Epithelial cell of esophagus (primary cell): ENCODE results near the gene RASL10B.
A peak's percentile ranks its signal among the peaks of the same experiment; 100 is the strongest.

Source experiments
- DNase-seq: peaks from one replicate; pipeline ENCODE4 v3.0.0; 2010; ENCODE audit warnings: low read depth
- H3K4me3 ChIP-seq: 2 replicates; pipeline ENCODE4 v1.5.1; 2011; ENCODE audit warnings: mild to moderate bottlenecking, low read length, control low read depth
- TF ChIP-seq, protein P1 (sequence below): IDR thresholded peaks from 2 replicates; pipeline ENCODE4 v1.5.1; 2011; ENCODE audit warnings: low read depth, mild to moderate bottlenecking, low read length, control low read depth, inconsistent platforms; ENCODE audit not compliant: insufficient read depth; ENCODE audit errors: missing control alignments

The RASL10B gene

DNA sequence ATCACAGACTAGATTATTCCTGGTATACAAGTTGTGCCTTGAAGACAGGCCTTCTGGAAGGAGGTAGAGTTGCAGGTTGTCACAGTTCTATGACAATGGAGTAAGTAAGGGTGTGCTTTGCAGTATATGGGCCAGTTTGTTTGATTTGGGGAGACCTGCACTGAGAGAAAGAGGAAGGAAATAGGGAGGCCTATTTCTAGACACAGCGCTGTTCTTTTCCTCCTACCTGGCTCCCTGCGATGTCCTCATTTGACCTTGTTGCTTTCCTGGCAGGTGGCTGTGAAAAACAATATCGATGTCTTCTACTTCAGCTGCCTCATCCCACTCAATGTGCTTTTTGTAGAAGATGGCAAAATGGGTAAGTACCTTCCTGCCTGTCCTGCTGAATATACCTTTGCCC is 22.5 kb upstream of the RASL10B start:
- DNase-seq: no peak
- no peak overlapping the region for H3K4me3 ChIP-seq
- TF ChIP-seq, protein P1, sequence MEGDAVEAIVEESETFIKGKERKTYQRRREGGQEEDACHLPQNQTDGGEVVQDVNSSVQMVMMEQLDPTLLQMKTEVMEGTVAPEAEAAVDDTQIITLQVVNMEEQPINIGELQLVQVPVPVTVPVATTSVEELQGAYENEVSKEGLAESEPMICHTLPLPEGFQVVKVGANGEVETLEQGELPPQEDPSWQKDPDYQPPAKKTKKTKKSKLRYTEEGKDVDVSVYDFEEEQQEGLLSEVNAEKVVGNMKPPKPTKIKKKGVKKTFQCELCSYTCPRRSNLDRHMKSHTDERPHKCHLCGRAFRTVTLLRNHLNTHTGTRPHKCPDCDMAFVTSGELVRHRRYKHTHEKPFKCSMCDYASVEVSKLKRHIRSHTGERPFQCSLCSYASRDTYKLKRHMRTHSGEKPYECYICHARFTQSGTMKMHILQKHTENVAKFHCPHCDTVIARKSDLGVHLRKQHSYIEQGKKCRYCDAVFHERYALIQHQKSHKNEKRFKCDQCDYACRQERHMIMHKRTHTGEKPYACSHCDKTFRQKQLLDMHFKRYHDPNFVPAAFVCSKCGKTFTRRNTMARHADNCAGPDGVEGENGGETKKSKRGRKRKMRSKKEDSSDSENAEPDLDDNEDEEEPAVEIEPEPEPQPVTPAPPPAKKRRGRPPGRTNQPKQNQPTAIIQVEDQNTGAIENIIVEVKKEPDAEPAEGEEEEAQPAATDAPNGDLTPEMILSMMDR: no peak

GRCh38 chr17:35709874-35710273 is 21.6 kb upstream of the RASL10B start:
- peak; percentile 44 for DNase-seq
- TF ChIP-seq, protein P1: no peak

GRCh38 chr17:35710950-35711349 is 20.5 kb upstream of the RASL10B start:
- no peak for DNase-seq
- TF ChIP-seq, protein P1: no peak
- no peak overlapping the region for H3K4me3 ChIP-seq

More at GRCh38 chr17:35709874-35710273, 21.6 kb upstream of the RASL10B start:
- no peak overlapping the region for H3K4me3 ChIP-seq

- TF ChIP-seq, protein P1: no peak
- H3K4me3 ChIP-seq: no peak overlapping the region
- no peak for DNase-seq
These were observed 18.2 kb upstream of the RASL10B start for GRCh38 chr17:35713069-35713728.

GRCh38 chr17:35714988-35715387 is 16.5 kb upstream of the RASL10B start:
- TF ChIP-seq, protein P1: no peak
- no peak overlapping the region for H3K4me3 ChIP-seq
- no peak for DNase-seq

DNA sequence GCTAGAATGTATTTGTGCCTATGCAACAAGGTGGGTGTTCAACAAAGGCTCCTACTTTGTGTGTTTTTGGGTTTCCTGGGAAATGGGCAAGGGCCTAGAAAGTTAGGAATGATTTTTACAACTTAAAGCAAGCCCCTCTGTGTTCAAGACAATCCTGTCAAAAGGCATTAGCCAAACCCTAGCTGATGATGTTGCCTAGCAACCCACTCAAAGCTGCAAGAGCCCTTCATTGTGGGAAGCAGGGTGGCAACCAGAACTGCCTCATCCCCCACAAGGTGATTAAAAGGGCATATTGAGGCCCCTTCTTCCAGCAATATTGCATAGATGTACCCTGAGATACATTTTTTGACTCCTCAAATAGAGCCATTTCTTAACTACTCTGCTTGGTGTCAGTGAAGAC is 16.0 kb upstream of the RASL10B start:
- H3K4me3 ChIP-seq: no peak overlapping the region
- TF ChIP-seq, protein P1: no peak
- DNase-seq: no peak

GRCh38 chr17:35716173-35716572 is 15.3 kb upstream of the RASL10B start:
- TF ChIP-seq, protein P1: no peak
- no peak overlapping the region for H3K4me3 ChIP-seq
- no peak for DNase-seq
